ENCODE data around the gene CDKL1. TPM values are rescaled to one million over a fixed set of nuclear protein-coding genes. Genes with fewer than 3 reads are reported as not detected.
"Not testable (repeated sequence)": the region's sequence is repeated elsewhere in the genome, so short reads cannot be mapped to it uniquely, and the experiment has no call there.

The CDKL1 gene
- total RNA-seq, 1 donor from 2014 or later: 1.3 TPM

- peaks cover 2% of the 10 kb centered on the region for H3K27me3 Mint-ChIP-seq
- no peaks in the 10 kb centered on the region for H3K36me3 Mint-ChIP-seq (ENCODE audit: insufficient read depth)
- H3K4me3 Mint-ChIP-seq (ENCODE audit: low read depth): no peak overlapping the region
- H3K27ac Mint-ChIP-seq: no peak overlapping the region
- TF ChIP-seq CTCF (IDR thresholded peaks at IDR 0.05; ENCODE audit: unreplicated experiment): no peak
- H3K4me1 Mint-ChIP-seq (ENCODE audit: low read depth): peaks cover 14% of the 10 kb centered on the region
- no peak for DNase-seq (ENCODE audit: low spot score, unreplicated experiment)
- H3K9me3 Mint-ChIP-seq (ENCODE audit: low read depth): peaks cover 4% of the 10 kb centered on the region
These were observed 38.8 kb downstream of the CDKL1 start for GRCh38 chr14:50357753-50358395.

GRCh38 chr14:50357124-50357523 is 39.6 kb downstream of the CDKL1 start:
- Mint-ChIP-seq H3K4me3 (ENCODE audit: low read depth) (no peak overlapping the region), H3K4me1 (ENCODE audit: low read depth) (peaks cover 14% of the 10 kb centered on the region), H3K27ac (no peak overlapping the region), H3K36me3 (ENCODE audit: insufficient read depth) (no peaks in the 10 kb centered on the region), H3K9me3 (ENCODE audit: low read depth) (no peaks in the 10 kb centered on the region), H3K27me3 (peaks cover 2% of the 10 kb centered on the region)
- no peak for DNase-seq (ENCODE audit: low spot score, unreplicated experiment)
- TF ChIP-seq CTCF (IDR thresholded peaks at IDR 0.05; ENCODE audit: unreplicated experiment): no peak

GRCh38 chr14:50356283-50356682 is 40.4 kb downstream of the CDKL1 start:
- not testable (repeated sequence) for H3K27ac Mint-ChIP-seq; H3K4me3 Mint-ChIP-seq (ENCODE audit: low read depth); H3K9me3 Mint-ChIP-seq (ENCODE audit: low read depth); H3K36me3 Mint-ChIP-seq (ENCODE audit: insufficient read depth); DNase-seq (ENCODE audit: low spot score, unreplicated experiment); H3K27me3 Mint-ChIP-seq
- H3K4me1 Mint-ChIP-seq (ENCODE audit: low read depth): peaks cover 14% of the 10 kb centered on the region

- Mint-ChIP-seq H3K36me3 (ENCODE audit: insufficient read depth) (no peaks in the 10 kb centered on the region), H3K4me1 (ENCODE audit: low read depth) (peaks cover 12% of the 10 kb centered on the region), H3K4me3 (ENCODE audit: low read depth) (no peak overlapping the region), H3K9me3 (ENCODE audit: low read depth) (no peaks in the 10 kb centered on the region), H3K27ac (no peak overlapping the region), H3K27me3 (peaks cover 2% of the 10 kb centered on the region)
- no peak for DNase-seq (ENCODE audit: low spot score, unreplicated experiment)
- no peak for TF ChIP-seq CTCF (IDR thresholded peaks at IDR 0.05; ENCODE audit: unreplicated experiment)
These were observed 41.0 kb downstream of the CDKL1 start for GRCh38 chr14:50355692-50356091.

GRCh38 chr14:50354527-50354926 is 42.2 kb downstream of the CDKL1 start:
- Mint-ChIP-seq H3K27ac (no peak overlapping the region), H3K4me3 (ENCODE audit: low read depth) (no peak overlapping the region), H3K36me3 (ENCODE audit: insufficient read depth) (no peaks in the 10 kb centered on the region), H3K9me3 (ENCODE audit: low read depth) (no peaks in the 10 kb centered on the region), H3K27me3 (peaks cover 2% of the 10 kb centered on the region), H3K4me1 (ENCODE audit: low read depth) (peaks cover 5% of the 10 kb centered on the region)
- TF ChIP-seq CTCF (IDR thresholded peaks at IDR 0.05; ENCODE audit: unreplicated experiment): no peak
- no peak for DNase-seq (ENCODE audit: low spot score, unreplicated experiment)

- H3K27ac Mint-ChIP-seq: no peak overlapping the region
- DNase-seq (ENCODE audit: low spot score, unreplicated experiment): no peak
These were observed 43.6 kb downstream of the CDKL1 start for GRCh38 chr14:50353126-50353525.

More at GRCh38 chr14:50353126-50353525, 43.6 kb downstream of the CDKL1 start:
- Mint-ChIP-seq H3K4me3 (ENCODE audit: low read depth) (no peak overlapping the region), H3K27me3 (peaks cover under 1% of the 10 kb centered on the region), H3K9me3 (ENCODE audit: low read depth) (no peaks in the 10 kb centered on the region), H3K4me1 (ENCODE audit: low read depth) (no peaks in the 10 kb centered on the region), H3K36me3 (ENCODE audit: insufficient read depth) (no peaks in the 10 kb centered on the region)
- no peak for TF ChIP-seq CTCF (IDR thresholded peaks at IDR 0.05; ENCODE audit: unreplicated experiment)

Data from progenitor cell of endocrine pancreas (in vitro differentiated cells).